Coronary artery (tissue), 2 donors: Measurements from ENCODE around the gene CPLANE1.
"Not testable (repeated sequence)": the region's sequence is repeated elsewhere in the genome, so short reads cannot be mapped to it uniquely, and the experiment has no call there.

Experiments used
- DNase-seq: peaks from one replicate; pipeline ENCODE4 v3.0.0-alpha.2; 2017; ENCODE audit warnings: low spot score
- H3K27ac ChIP-seq, 2 donors: fragments of 200-600 bp; sonication (generic); one replicate each; pipeline ENCODE4 v1.5.1; 2016 to 2019
- H3K4me3 ChIP-seq: fragments of 200-600 bp; sonication (generic); 2 replicates; pipeline ENCODE4 v1.5.1; 2016; ENCODE audit warnings: mild to moderate bottlenecking, moderate library complexity
- TF ChIP-seq, protein P1 (sequence below): fragments of 200-600 bp; sonication (generic); IDR thresholded peaks from one replicate; pipeline ENCODE4 v1.5.1; 2019; ENCODE audit warnings: antibody characterized with exemption

Gene CPLANE1

DNA sequence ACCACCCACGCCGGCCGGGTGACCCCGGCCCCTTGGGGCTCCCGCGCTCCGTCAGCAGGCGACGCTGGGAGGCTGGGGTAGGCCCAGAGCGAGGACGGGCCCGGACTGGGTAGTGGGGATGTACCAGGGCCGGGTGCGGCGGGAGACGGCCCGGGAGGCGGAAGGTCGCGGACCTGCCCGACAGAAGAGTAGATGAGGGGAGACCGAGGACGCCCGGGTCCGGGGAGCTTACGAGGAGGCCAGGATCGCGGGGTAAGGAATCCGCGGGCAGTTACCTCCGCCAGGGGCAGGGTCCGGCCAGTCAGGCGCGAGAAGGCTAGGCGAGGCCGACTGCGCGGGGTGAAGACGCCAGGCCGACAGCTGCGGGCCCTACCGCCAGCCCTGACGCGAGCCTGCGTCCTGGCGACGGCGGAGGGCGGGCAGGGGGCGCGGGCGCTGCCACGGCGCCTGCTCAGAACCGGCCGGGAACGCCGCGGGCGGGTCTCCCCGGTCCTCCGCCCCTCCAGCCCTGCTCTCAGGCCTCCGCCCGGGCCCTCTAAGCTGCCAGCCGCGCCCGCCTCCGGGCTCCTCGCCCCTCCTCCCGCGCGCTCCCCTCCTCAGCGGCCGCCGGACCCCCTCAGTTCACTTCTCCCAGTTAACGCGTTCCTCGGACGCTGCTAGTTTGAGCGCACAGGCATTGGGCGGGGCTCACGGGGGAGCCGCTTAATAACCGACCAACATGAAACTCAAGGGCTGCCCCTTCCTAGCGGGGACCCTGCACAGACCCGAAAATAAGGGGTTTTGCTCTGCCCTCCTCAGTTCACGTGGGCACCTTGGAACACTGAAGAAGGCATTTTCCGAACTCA is at the start of gene CPLANE1:
CPLANE1 (minus strand) TSS at position 407 of the 845 bp plus-strand sequence. CDS start 1,678 bp downstream, outside the sequence.
- peak; percentile 85 for DNase-seq
- TF ChIP-seq, protein P1, sequence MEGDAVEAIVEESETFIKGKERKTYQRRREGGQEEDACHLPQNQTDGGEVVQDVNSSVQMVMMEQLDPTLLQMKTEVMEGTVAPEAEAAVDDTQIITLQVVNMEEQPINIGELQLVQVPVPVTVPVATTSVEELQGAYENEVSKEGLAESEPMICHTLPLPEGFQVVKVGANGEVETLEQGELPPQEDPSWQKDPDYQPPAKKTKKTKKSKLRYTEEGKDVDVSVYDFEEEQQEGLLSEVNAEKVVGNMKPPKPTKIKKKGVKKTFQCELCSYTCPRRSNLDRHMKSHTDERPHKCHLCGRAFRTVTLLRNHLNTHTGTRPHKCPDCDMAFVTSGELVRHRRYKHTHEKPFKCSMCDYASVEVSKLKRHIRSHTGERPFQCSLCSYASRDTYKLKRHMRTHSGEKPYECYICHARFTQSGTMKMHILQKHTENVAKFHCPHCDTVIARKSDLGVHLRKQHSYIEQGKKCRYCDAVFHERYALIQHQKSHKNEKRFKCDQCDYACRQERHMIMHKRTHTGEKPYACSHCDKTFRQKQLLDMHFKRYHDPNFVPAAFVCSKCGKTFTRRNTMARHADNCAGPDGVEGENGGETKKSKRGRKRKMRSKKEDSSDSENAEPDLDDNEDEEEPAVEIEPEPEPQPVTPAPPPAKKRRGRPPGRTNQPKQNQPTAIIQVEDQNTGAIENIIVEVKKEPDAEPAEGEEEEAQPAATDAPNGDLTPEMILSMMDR: no peak
- H3K4me3 ChIP-seq: peak within 1 kb of the TSS; percentile 82
- peak within 1 kb of the TSS; percentile 95 to 97 for H3K27ac ChIP-seq

- not testable (repeated sequence) for H3K27ac ChIP-seq, H3K4me3 ChIP-seq, DNase-seq
Observed at GRCh38 chr5:37296313-37296712, 47.1 kb upstream of the CPLANE1 start.

- Histone ChIP-seq H3K4me3 (no peak overlapping the region), H3K27ac (no peak overlapping the region)
- TF ChIP-seq, protein P1: no peak
- no peak for DNase-seq
Observed at GRCh38 chr5:37283214-37283820, 34.1 kb upstream of the CPLANE1 start.

DNA sequence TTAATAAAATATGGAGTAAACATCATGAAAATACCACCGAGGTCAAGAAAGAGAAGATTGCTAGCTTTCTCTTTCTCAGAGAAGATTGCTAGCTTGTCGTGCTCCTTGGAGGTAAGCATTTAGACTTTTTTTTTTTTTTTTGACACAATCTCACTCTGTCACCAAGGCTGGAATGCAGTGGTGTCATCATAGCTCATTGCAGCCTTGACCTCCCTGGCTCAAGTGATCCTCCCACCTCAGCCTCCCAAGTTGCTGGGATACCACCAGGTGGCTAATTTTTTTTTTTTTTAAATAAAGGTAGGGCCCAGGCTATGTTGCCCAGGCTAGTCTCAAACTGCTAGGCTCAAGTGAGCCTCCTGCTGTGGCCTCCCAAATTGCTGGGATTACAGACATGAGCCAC is 26.3 kb upstream of the CPLANE1 start:
- no peak overlapping the region for H3K27ac ChIP-seq
- TF ChIP-seq, protein P1: no peak
- H3K4me3 ChIP-seq: no peak overlapping the region
- DNase-seq: no peak

DNA sequence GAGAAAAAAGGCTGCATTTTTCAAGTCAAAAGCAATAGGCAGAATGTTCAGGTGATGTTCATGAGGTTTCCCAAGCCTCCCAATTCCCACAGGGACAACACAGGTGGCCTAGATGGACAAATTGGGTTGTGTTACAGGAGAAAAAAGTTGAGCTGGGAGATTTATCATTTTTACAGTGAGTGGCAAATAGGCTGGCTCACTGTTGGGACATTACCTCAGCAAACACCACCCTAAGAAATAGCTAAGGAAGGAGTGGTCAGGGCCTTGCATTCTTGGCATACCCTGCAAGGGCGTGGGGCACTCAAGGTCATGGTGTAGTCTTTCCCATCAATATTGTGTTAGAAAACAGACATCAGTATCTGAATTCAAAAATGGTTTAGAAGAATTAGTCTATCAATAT is 23.3 kb upstream of the CPLANE1 start:
- DNase-seq: no peak
- TF ChIP-seq, protein P1: no peak
- no peak overlapping the region for H3K4me3 ChIP-seq

GRCh38 chr5:37268100-37268499 is 18.9 kb upstream of the CPLANE1 start:
- H3K4me3 ChIP-seq, DNase-seq, H3K27ac ChIP-seq: not testable (repeated sequence)

More for the DNA sequence above, 23.3 kb upstream of the CPLANE1 start:
- no peak overlapping the region for H3K27ac ChIP-seq

GRCh38 chr5:37255774-37256358 is 6.7 kb upstream of the CPLANE1 start:
- TF ChIP-seq, protein P1: no peak
- DNase-seq: no peak
- H3K4me3 ChIP-seq: no peak overlapping the region

More at GRCh38 chr5:37255774-37256358, 6.7 kb upstream of the CPLANE1 start:
- no peak overlapping the region for H3K27ac ChIP-seq
